Central memory CD4-positive, alpha-beta T cell (primary cell): ENCODE results near the gene TMEM170B.

Experiments used
- DNase-seq: peaks from one replicate; pipeline ENCODE4 v3.0.0; 2022

TMEM170B gene

DNA sequence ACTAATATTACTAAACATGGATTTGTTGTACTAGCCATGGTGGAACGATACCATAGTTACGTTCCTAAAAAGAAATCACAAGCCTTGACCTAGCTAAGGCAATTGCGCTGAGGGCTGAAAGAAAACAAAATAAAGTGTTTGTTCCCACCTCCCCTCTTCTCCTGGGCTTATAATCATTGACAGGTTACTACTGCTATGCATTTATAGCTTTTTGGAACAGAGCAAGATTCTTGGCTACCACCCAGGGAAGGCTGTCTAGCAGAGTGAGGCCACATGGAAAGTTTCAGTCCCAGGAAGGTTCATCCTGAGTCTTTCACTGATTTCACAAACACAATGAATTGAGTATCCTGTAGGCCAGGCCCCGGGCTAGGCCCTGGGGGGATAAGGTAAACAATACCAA lies 84.6 kb downstream of the TMEM170B start:
- DNase-seq: no peak

GRCh38 chr6:11623272-11623671 lies 85.7 kb downstream of the TMEM170B start:
- DNase-seq: no peak

- DNase-seq: no peak
Measured at GRCh38 chr6:11625302-11625701, 87.8 kb downstream of the TMEM170B start.

GRCh38 chr6:11626356-11626755 lies 88.8 kb downstream of the TMEM170B start:
- DNase-seq: no peak

DNA sequence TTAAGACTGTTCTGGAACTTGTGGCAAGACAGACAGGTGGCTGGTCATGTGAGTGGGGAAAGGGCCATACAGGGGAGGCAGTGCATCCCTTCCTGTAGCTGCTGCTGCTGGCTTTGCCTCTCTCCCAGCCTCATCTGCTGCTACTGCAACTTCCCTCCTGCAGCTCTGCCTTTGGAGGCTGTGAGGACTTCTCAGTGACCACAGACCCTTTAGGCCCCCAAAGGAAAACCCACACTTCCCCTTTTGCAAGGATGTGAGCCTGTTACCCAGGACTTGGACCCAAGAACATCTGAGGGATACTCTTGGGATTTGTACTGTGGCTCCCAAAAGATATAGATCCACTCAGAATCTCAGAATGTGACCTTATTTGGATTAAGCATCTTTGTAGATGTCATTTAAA lies 91.0 kb downstream of the TMEM170B start:
- no peak for DNase-seq

- no peak for DNase-seq
Measured at GRCh38 chr6:11631008-11631407, 93.5 kb downstream of the TMEM170B start.

GRCh38 chr6:11631539-11631938 lies 94.0 kb downstream of the TMEM170B start:
- DNase-seq: no peak

DNA sequence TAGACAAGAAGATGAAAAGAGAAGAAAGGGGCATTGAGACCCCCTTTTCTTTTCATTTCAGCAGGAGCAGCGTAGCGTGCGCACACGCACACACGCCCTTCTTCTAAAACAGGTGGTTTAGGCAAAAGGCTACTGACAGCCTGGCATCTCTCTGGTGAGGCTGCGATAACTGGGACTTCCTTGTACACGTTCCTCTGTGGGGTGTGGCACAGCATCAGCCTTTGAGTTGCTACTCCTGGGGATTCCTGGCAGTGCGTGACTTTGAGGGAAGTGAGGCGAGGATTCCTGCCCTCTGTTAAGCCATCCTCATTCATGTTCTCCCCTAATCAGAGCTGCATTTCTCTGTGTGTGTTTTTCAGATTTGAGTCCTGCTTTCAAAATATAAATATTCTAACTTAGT lies 94.7 kb downstream of the TMEM170B start:
- no peak for DNase-seq

- no peak for DNase-seq
Measured at GRCh38 chr6:11632795-11633511, 95.4 kb downstream of the TMEM170B start.
